ENCODE measurements around the gene TK2.
A peak's percentile ranks its signal among the peaks of the same experiment; 100 is the strongest.

Gene TK2

DNA sequence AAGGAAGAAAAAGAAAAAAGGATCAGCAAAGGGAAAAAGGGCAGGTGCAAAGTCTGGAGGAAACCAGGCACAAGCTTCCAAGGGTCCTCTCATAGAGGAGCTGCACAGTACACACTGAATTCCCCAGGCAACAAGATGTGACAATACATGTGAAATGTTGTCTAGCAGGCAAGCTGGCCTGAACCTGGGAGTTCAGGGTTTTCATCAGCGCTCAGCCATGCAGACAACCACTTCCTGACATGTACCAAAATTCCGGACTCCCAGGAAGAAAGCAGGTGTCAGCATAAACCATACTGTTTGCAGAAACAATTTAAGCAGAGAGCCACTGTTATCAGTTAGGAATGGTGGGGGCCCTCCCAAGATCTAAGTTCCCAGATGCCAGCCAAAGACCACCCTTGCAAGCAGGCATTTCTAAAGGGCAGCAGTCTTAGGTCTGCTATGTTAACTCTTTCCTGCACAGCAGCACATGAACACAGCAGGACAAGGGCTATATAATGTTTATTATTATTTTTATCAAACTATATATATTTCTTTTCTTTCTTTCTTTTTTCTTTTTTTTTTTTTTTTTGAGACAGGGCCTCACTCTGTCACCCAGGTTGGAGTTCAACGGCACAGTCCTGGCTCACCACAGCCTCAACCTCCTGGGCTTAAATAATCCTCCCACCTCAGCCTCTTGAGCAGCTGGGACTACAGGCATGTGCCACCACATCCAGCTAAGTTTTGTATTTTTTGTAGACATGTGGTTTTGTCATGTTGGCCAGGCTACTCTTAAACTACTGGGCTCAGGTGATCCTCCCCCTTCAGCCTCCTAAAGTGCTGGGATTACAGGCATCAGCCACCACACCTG, 10.1 kb downstream of the TK2 start:
- in situ Hi-C loops (cut with MboI; ENCODE audit: low sequenced_read_pairs, unreplicated experiment) = no loop called here
- TF ChIP-seq, protein P1, sequence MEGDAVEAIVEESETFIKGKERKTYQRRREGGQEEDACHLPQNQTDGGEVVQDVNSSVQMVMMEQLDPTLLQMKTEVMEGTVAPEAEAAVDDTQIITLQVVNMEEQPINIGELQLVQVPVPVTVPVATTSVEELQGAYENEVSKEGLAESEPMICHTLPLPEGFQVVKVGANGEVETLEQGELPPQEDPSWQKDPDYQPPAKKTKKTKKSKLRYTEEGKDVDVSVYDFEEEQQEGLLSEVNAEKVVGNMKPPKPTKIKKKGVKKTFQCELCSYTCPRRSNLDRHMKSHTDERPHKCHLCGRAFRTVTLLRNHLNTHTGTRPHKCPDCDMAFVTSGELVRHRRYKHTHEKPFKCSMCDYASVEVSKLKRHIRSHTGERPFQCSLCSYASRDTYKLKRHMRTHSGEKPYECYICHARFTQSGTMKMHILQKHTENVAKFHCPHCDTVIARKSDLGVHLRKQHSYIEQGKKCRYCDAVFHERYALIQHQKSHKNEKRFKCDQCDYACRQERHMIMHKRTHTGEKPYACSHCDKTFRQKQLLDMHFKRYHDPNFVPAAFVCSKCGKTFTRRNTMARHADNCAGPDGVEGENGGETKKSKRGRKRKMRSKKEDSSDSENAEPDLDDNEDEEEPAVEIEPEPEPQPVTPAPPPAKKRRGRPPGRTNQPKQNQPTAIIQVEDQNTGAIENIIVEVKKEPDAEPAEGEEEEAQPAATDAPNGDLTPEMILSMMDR (IDR thresholded peaks at IDR 0.05; ENCODE audit: borderline replicate concordance, control extremely low read depth, extremely low read depth, insufficient read depth, missing control alignments) = no peak
- peak; percentile 55 for DNase-seq (ENCODE audit: low spot score)

DNA sequence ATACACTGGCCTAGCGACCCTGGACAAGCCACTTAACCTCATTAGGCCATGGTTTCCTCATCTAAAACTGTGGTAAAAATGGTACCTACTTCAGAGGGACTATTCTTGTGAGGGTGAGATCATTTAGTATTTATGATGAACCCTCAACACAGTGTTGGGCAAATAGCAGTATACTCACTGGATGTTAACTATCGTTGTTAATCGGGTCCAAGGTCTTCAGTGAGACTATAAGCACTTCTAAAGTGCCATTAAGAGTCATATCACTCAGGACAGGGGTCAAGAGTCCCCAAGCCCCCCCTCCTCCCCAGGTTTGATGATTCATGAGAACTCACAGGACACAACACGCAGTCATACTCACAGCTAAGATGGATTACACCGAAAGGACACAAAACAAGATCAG, 11.0 kb downstream of the TK2 start:
- in situ Hi-C loops (cut with MboI; ENCODE audit: low sequenced_read_pairs, unreplicated experiment) = no loop called here
- TF ChIP-seq, protein P1 (IDR thresholded peaks at IDR 0.05; ENCODE audit: borderline replicate concordance, control extremely low read depth, extremely low read depth, insufficient read depth, missing control alignments) = no peak
- DNase-seq (ENCODE audit: low spot score) = no peak

DNA sequence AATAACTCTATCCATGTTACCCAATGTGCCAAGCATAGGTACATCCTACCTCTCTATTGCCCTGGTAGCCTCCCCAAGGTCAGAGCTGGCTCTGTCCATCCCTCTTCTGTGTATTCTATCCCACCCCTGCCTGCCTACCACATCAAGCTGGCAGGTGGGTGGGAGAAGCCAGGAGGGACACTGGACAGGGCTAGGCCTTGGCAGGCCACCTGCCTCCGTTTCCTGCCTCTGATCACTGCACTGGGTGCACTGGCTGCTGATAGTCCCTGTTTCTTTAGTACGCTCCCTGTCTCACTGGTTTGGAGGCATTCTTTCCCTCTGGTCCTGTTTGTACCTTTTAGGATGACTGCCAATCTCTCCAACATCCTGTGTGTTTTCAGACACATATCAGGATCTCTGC, 12.7 kb downstream of the TK2 start:
- TF ChIP-seq, protein P1 (IDR thresholded peaks at IDR 0.05; ENCODE audit: borderline replicate concordance, control extremely low read depth, extremely low read depth, insufficient read depth, missing control alignments) = no peak
- in situ Hi-C loops (cut with MboI; ENCODE audit: low sequenced_read_pairs, unreplicated experiment) = no loop called here
- DNase-seq (ENCODE audit: low spot score) = no peak

DNA sequence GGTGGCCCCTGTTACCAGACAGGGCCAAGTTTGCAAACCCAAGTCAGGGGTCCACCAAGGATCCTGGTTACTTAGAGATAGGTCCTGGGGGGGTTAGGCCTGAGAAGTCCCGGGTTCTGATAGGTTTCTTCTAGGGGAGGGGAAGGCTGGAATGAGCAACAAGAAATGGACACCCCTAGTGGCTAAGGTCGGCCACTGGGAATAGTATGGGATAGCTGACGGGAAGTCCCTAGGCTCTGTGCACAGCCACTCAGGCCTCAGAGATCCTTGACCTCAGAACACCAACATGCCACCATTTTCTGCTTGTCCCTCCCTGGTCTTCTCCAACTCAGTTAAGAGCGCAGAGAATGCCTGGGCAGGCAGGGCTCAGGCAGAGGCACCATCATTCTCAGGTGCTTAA, 13.4 kb downstream of the TK2 start:
- no peak for DNase-seq (ENCODE audit: low spot score)
- TF ChIP-seq, protein P1 (IDR thresholded peaks at IDR 0.05; ENCODE audit: borderline replicate concordance, control extremely low read depth, extremely low read depth, insufficient read depth, missing control alignments) = no peak
- in situ Hi-C loops (cut with MboI; ENCODE audit: low sequenced_read_pairs, unreplicated experiment) = no loop called here

DNA sequence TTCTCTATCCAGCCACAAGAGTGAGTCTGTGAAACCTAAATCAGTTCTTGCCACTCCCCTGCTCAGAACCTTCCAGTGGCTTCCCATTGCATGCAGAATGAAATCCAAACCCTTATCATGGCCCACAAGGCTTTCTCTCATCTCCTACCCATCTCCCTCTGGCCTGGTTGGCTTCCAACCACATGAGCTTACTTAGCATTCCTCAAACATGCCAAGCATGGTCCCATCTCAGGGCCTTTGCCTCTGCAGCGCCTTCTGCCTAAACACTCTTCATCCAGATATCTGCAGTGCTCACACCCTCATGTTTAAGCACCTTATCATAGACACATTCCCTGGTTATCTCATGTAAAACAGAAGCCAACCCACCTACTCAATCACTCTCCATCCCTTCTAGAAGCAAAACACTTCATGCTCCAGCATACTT, 15.5 kb downstream of the TK2 start:
- in situ Hi-C loops (cut with MboI; ENCODE audit: low sequenced_read_pairs, unreplicated experiment) = no loop called here
- DNase-seq (ENCODE audit: low spot score) = no peak
- TF ChIP-seq, protein P1 (IDR thresholded peaks at IDR 0.05; ENCODE audit: borderline replicate concordance, control extremely low read depth, extremely low read depth, insufficient read depth, missing control alignments) = no peak

DNA sequence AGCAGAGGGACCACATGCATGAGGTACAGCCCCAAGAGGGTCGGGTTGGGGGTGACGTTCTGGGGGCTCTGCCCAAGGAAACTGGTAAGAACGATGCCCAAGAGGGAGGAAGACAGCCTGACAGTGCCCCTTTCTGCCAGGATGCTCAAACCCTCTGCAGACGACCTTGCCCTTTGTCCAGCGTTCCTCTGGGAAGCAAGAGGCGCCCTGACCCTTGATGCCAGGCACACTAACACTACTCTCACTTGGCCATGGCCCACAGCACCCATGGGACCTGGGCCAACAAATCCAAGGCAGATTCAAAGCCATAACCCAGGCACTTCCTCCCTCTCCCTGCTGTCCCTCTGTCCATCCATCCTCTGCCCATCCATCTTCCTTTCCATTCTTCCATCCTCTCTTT, 20.4 kb downstream of the TK2 start:
- in situ Hi-C loops (cut with MboI; ENCODE audit: low sequenced_read_pairs, unreplicated experiment) = no loop called here
- TF ChIP-seq, protein P1 (IDR thresholded peaks at IDR 0.05; ENCODE audit: borderline replicate concordance, control extremely low read depth, extremely low read depth, insufficient read depth, missing control alignments) = no peak

More for the DNA sequence above, 20.4 kb downstream of the TK2 start:
- no peak for DNase-seq (ENCODE audit: low spot score)
